Peyer's patch (tissue), 4 donors: ENCODE results near the gene DDX41.

Experiments
- CTCF ChIP-seq, 6 experiments: fragments of 450-650 bp in 4 of 6; fragments of 200-600 bp in 2 of 6; sonication (generic) in 1 of 6; IDR thresholded peaks; one replicate each; pipeline ENCODE4 v1.5.1; 2017 to 2019; ENCODE audit warnings: antibody characterized with exemption in 6 of 6, mild to moderate bottlenecking in 3 of 6, moderate library complexity in 1 of 6
- POLR2A ChIP-seq, 2 donors: fragments of 450-650 bp; IDR thresholded peaks; one replicate each; pipeline ENCODE4 v1.5.1; 2017; ENCODE audit warnings: antibody characterized with exemption in 2 of 2, mild to moderate bottlenecking in 2 of 2, moderate library complexity in 2 of 2

- TF ChIP-seq CTCF (IDR thresholded peaks at IDR 0.05) (no peak), POLR2A (IDR thresholded peaks at IDR 0.05) (no peak)
Observed at GRCh38 chr5:177487975-177488374, 28.8 kb downstream of the DDX41 start.
